ENCODE data around the gene GOLPH3.

GRCh38 chr5:32109236-32109635 lies 64.9 kb downstream of the GOLPH3 start:
- TF ChIP-seq CTCF (IDR thresholded peaks at IDR 0.05) (no peak), EZH2phosphoT487 (IDR thresholded peaks at IDR 0.05) (no peak)
